ENCODE results near the gene HEATR5A.
"Not testable (repeated sequence)": the region's sequence is repeated elsewhere in the genome, so short reads cannot be mapped to it uniquely, and the experiment has no call there.

HEATR5A gene

DNA sequence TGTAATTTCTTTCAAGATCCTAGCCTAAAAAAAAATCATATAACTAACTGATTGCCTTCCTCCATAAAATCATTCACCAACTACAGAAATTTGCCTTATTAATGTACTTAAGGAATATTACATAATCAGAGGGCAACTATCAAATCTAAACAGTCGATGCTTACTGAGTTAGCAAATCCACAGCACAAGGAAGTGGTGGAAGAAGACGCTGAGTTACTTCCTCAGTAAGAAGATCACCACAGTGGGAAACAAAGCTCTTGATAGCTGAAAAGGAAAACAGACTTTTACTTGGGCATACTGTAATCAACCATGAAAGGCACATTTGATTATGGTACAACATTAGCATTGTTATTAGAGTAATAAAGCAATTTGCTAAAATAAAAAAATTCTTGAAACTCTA lies 48.7 kb downstream of the HEATR5A start:
- Histone ChIP-seq H4K20me1 (ENCODE audit: insufficient read depth) (no peaks in the 10 kb centered on the region), H2AFZ (ENCODE audit: low read depth) (no peak overlapping the region), H3K4me2 (no peak overlapping the region), H3K4me1 (ENCODE audit: low read depth, poor library complexity, severe bottlenecking) (no peaks in the 10 kb centered on the region), H3K27me3 (ENCODE audit: insufficient read depth, low read depth) (no peaks in the 10 kb centered on the region), H3K4me3 (IDR thresholded peaks at IDR 0.05; ENCODE audit: insufficient read depth, low read depth, low read length) (no peak overlapping the region), H3K27ac (no peak overlapping the region), H3K36me3 (ENCODE audit: insufficient read depth) (no peaks in the 10 kb centered on the region), H3K9ac (no peak overlapping the region), H3K79me2 (ENCODE audit: insufficient read depth, low read depth) (no peaks in the 10 kb centered on the region)
- TF ChIP-seq, protein P1, sequence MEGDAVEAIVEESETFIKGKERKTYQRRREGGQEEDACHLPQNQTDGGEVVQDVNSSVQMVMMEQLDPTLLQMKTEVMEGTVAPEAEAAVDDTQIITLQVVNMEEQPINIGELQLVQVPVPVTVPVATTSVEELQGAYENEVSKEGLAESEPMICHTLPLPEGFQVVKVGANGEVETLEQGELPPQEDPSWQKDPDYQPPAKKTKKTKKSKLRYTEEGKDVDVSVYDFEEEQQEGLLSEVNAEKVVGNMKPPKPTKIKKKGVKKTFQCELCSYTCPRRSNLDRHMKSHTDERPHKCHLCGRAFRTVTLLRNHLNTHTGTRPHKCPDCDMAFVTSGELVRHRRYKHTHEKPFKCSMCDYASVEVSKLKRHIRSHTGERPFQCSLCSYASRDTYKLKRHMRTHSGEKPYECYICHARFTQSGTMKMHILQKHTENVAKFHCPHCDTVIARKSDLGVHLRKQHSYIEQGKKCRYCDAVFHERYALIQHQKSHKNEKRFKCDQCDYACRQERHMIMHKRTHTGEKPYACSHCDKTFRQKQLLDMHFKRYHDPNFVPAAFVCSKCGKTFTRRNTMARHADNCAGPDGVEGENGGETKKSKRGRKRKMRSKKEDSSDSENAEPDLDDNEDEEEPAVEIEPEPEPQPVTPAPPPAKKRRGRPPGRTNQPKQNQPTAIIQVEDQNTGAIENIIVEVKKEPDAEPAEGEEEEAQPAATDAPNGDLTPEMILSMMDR (conservative IDR thresholded peaks at IDR 0.05; ENCODE audit: low read depth, low read length), result no peak

DNA sequence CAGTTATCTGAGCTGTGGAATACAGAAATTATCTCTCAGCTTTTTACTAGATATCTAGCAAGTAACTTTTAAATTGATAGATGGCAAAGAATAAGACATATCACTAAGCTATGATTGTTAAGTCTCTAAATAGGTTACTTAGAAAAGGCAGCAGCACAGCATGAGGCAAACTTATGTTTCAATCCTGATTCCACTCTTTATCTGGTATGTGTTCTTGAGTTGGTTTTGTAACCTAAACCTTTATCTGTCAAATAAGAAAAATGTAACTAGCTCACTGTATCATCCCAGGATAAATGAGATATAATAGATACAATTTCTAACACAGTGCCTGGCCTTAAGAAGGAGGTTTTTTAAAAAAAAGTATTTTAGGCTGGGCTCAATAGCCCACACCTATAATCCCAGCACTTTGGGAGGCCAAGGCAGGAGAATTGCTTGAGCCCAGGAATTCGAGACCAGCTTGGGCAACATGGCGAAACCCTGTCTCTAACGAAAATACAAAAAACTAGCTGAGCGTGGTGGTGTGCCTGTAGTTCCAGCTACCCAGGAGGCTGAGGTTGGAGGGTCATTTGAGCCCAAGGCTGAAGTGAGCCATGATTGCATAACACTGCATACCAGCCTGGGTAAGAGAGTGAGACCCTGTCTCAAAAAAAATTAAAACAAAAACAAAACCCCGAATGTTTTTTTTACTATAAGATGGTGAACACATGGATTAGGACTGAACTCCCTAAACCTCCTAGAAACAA lies 56.8 kb downstream of the HEATR5A start:
- H3K4me3 ChIP-seq (IDR thresholded peaks at IDR 0.05; ENCODE audit: insufficient read depth, low read depth, low read length), result no peak overlapping the region

DNA sequence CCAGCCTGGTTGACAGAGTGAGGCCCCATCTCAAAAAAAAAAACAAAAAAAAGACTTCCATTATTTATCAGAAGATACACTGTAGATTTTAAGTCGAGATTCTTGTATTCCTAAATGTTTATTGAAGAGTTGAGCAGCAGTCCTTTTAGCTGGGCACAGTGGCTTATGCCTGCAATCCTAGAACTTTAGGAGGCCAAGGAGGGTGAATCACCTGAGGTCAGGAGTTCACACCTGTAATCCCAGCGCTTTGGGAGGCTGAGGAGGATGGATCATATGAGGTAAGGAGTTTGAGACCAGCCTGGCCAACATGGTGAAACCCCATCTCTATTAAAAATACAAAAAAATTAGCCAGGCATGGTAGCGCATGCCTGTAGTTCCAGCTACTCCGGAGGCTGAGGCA lies 57.6 kb downstream of the HEATR5A start:
- Histone ChIP-seq H3K36me3 (ENCODE audit: insufficient read depth) (no peaks in the 10 kb centered on the region), H3K27ac (no peak overlapping the region), H3K27me3 (ENCODE audit: insufficient read depth, low read depth) (no peaks in the 10 kb centered on the region), H3K4me3 (IDR thresholded peaks at IDR 0.05; ENCODE audit: insufficient read depth, low read depth, low read length) (no peak overlapping the region), H3K79me2 (ENCODE audit: insufficient read depth, low read depth) (no peaks in the 10 kb centered on the region), H4K20me1 (ENCODE audit: insufficient read depth) (no peaks in the 10 kb centered on the region), H3K4me2 (no peak overlapping the region), H2AFZ (ENCODE audit: low read depth) (no peak overlapping the region), H3K4me1 (ENCODE audit: low read depth, poor library complexity, severe bottlenecking) (no peaks in the 10 kb centered on the region), H3K9ac (no peak overlapping the region)
- TF ChIP-seq, protein P1 (conservative IDR thresholded peaks at IDR 0.05; ENCODE audit: low read depth, low read length), result no peak

More for the DNA sequence above, 56.8 kb downstream of the HEATR5A start:
- Histone ChIP-seq H3K9ac (no peak overlapping the region), H4K20me1 (ENCODE audit: insufficient read depth) (no peaks in the 10 kb centered on the region), H3K4me2 (no peak overlapping the region), H3K4me1 (ENCODE audit: low read depth, poor library complexity, severe bottlenecking) (no peaks in the 10 kb centered on the region), H3K27ac (no peak overlapping the region), H3K27me3 (ENCODE audit: insufficient read depth, low read depth) (no peaks in the 10 kb centered on the region), H3K79me2 (ENCODE audit: insufficient read depth, low read depth) (no peaks in the 10 kb centered on the region), H2AFZ (ENCODE audit: low read depth) (no peak overlapping the region), H3K36me3 (ENCODE audit: insufficient read depth) (no peaks in the 10 kb centered on the region)
- TF ChIP-seq, protein P1 (conservative IDR thresholded peaks at IDR 0.05; ENCODE audit: low read depth, low read length), result no peak

DNA sequence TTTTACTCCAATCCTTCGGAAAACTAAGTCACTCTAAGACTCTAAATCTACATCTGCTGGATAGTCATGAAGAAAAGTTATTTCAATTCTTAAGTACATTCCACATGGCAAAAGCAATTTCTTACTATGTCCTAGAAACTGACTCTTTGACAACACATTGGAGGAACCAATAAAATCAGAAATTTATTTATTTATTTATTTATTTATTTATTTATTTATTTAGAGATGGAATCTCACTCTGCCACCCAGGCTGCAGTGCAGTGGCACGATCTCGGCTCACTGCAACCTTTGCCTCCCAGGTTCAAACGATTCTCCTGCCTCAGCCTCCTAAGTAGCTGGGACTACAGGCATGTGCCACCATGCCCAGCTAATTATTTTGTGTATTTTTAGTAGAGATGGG lies 58.6 kb downstream of the HEATR5A start:
- H3K4me3 ChIP-seq (IDR thresholded peaks at IDR 0.05; ENCODE audit: insufficient read depth, low read depth, low read length); H2AFZ ChIP-seq (ENCODE audit: low read depth); H3K4me1 ChIP-seq (ENCODE audit: low read depth, poor library complexity, severe bottlenecking); H4K20me1 ChIP-seq (ENCODE audit: insufficient read depth); H3K27me3 ChIP-seq (ENCODE audit: insufficient read depth, low read depth); H3K36me3 ChIP-seq (ENCODE audit: insufficient read depth); H3K27ac ChIP-seq; H3K79me2 ChIP-seq (ENCODE audit: insufficient read depth, low read depth); H3K4me2 ChIP-seq; H3K9ac ChIP-seq: not testable (repeated sequence)

DNA sequence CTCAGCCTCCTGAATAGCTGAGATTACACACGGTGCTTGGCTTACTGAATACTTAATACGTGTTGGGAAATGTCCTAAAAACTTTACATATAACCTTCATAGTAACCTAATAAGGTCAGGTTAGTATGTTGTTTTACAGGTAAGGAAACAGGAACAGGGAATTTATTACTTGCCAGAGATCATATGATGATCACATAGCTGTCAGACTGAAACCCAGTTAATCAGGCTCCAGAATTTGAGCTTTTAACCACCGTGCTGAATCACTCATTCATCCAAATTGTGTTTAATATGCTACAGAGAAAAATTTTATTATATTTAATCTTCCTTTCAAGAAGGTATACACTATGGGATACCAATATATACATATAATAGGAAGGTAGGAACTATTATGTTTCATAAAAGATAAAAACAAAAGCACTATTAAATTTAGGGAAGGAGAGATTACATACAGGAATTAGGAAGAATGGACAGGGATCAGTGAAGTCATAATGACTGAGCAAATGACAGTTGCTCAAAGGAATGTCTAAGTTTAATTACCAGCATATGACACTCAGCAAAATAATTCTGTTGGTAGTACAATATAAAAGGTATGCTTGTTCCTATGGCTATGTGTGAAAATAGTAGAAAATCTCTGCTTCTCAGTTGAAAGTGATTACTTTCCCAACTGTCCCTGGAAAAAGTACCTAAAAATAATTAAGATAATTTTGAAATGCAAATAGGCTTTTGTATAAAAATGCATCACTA lies 59.3 kb downstream of the HEATR5A start:
- no peak overlapping the region for H2AFZ ChIP-seq (ENCODE audit: low read depth)
- no peak overlapping the region for H3K9ac ChIP-seq
- no peaks in the 10 kb centered on the region for H3K79me2 ChIP-seq (ENCODE audit: insufficient read depth, low read depth)
- H4K20me1 ChIP-seq (ENCODE audit: insufficient read depth), result no peaks in the 10 kb centered on the region
- TF ChIP-seq, protein P1 (conservative IDR thresholded peaks at IDR 0.05; ENCODE audit: low read depth, low read length), result no peak
- H3K36me3 ChIP-seq (ENCODE audit: insufficient read depth), result no peaks in the 10 kb centered on the region
- H3K27ac ChIP-seq, result no peak overlapping the region
- peaks cover 2% of the 10 kb centered on the region for H3K4me1 ChIP-seq (ENCODE audit: low read depth, poor library complexity, severe bottlenecking)
- no peak overlapping the region for H3K4me3 ChIP-seq (IDR thresholded peaks at IDR 0.05; ENCODE audit: insufficient read depth, low read depth, low read length)
- H3K27me3 ChIP-seq (ENCODE audit: insufficient read depth, low read depth), result no peaks in the 10 kb centered on the region
- H3K4me2 ChIP-seq, result no peak overlapping the region

Data from KMS-11 (cell line).